ENCODE results near the gene PLA2G2C.
"Not testable (repeated sequence)": the region's sequence is repeated elsewhere in the genome, so short reads cannot be mapped to it uniquely, and the experiment has no call there.

The PLA2G2C gene

DNA sequence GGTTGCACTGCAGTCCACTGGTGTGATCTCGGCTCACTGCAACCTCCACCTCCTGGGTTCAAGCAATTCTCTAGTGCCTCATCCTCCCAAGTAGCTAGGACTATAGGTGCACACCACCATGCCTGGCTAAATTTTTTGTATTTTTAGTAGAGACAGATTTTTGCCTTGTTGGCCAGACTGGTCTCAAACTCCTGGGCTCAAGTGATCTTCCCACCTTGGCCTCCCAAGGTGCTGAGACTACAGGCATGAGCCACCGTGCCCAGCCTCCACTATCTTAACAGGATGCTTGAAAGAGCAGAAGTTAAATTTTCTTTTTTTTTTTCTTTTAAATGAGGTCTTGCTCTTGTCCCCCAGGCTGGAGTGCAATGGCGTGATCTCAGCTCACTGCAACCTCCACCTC is 55.8 kb downstream of the PLA2G2C start:
- DNase-seq (ENCODE audit: low read depth) = not testable (repeated sequence)

DNA sequence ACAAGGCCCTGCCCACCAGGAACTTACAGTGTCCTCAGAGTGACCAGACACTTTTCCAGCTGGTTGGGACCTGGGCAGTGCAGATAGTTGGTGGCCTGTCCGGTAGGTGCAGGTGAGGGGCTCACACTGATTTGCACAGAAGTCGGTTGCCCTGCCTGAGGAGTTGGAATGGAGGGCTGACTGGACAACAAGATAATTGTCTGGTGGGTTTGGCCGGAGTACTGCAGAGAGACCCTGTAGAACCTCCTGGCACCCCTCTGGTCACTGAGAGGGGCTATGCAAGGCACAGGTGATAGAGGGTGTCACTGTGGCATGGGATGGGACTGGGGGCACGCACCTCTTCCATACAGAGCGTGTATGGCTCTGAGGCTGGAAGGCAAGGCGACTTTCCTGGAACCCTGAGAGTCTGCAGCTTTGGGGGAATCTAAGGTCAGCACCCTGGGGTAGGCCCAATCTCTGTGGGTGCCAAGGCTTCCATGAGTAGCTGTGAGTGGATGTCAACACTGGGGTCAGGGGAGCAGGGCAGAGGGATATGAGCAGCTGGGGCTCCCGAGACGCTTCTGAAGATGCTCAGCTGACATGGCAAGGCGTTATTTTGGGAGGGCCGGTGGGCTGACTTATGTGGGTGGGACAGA is 59.4 kb downstream of the PLA2G2C start:
- DNase-seq (ENCODE audit: low read depth) = no peak

DNA sequence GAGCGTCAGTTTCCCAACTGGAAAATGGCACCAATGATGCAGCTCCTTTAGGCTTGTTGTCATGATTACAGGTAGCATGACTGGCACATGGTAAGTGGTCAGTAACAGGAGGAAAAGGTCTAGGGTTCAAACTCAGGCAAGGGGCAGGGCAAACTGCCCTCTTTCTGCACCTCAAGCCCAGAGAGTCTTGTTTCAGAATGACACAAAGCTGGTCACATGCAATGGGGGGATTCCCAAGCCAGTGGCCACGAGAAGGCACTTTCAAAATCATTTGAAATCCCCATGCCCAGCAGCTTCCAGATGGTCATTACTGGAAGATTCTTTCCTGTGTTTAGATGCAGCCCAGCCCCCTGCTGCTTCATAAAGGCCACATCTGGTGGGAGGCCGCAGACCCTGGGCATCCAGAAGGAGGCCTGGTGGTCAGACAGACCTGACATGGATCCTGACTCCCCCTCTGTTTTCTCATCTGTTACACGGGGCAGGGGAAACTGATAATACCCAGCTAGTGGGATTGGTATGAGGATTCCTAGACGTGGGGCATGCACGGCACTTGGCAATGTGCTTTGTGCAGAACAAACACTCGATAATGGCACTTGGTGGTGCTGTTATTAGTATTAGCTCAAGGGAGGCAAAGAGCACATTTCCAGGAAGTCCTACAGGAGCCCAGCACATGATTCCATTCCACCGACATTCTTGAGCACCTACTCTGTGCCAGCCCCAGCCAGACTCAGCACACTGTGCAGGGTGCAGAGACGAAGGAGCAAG is 60.1 kb downstream of the PLA2G2C start:
- DNase-seq (ENCODE audit: low read depth) = no peak

DNA sequence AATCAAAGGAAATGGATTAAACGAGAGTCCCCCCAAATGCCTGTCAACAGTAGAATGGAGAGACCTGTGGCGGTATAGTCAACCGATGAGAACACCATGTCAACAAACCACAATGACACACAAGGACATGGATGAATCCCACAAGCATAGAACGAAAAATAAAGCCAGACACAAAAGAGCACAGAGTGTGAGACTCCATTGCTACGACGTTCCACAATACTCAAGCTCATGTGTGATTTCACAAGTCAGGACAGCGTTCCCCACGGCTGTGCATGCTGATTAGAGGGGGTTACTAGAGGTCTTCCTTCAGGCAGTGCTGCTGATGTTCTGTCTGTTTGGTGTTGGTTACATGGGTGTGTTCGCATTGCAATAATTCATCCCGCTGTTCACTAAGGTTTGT is 61.2 kb downstream of the PLA2G2C start:
- no peak for DNase-seq (ENCODE audit: low read depth)

DNA sequence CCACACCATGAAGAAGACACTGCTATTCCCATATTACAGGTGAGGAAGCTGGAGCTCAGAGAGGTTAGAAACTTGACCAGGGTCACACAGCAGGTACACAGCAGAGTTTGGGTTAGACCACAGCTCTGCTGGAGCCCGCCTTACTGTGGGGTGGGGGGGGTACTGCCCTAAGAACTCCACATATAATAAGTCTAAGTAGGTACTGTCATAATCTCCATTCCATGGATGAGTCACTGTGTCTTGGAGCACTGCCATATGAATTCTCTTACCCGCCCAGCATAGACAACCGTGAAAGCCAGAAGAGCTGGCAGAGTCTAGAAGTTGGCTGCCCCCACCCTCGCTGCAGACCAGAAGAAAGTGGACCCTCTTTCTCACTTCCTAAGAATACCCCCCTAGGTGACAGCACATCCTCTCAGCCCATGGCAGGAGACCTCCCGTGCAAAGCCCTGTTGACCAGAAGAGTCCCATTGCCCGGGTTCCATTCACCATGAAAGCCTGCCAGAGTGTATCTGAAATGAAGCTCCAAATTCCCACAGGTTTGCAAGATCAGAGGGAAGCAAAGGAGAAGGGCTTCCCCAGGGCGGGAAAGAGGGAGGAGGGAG is 61.8 kb downstream of the PLA2G2C start:
- peak; percentile 54 for DNase-seq (ENCODE audit: low read depth)

DNA sequence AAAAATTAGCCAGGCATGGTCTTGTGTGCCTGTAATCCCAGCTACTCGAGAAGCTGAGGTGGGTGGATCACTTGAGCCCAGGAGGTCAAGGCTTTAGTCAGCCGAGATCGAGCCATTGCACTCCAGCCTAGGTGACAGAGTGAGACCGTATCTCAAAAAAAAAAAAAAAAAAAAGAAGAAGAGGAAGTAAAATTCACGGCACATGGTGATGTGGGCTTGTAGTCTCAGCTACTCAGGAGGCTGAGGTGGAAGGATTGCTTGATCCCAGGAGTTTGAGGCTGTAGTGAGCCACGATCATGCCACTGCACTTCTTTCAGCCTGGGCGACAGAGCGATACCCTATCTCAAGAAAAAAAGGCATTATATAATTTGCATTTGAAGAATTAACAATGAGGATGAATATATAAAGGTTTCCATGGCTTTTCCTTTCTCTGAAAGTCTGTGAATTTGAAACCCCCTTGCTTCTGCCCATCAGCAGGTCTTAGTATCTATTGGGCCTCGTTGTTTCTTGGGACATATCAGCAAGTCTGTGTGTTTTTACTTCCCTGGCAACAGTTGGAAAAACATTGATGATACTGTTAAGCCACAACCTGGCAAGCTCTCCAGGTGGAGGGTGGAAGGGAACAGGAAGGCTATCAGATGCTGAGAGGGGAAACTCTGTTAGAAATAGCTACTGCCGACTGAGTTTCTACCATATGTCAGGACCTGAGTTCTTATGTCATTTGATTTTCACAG is 62.4 kb downstream of the PLA2G2C start:
- no peak for DNase-seq (ENCODE audit: low read depth)

DNA sequence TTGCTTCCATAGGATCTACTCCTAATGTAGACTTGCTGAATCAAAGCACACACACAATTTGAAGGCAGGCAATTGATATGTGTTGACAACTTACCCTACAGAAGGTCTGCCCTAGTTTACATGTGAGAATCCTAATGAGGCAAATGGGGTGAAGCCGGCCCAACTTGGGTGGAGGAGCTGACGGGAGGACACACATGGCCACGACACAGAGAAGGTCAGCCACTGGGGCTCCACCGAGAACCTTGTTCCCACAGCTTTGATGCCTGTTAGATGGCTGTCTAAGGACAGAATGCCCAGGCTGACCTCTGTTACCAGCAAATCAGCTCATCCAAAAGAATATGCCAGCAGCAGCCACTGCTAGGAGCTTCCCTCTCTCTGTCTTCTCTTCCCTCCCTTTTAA is 65.5 kb downstream of the PLA2G2C start:
- DNase-seq (ENCODE audit: low read depth) = no peak

DNA sequence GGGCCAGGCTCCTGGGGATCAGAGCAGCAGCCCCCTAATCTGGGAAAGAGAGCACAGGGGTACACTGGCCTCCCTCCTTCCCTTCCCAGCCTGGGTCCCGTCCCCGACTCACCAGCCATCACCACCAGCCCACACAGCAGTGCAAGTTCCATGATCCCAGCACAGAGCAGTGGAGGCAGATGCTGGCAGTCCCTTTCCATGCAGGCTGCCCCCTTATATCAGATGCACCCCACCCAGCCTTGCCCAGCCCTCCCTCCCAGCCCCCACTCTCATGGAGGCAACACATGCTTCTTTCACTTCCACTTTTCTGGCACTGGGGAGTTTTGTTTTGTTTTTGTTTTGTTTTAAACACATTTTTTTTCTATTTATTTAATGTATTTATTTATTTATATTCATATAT is 67.0 kb downstream of the PLA2G2C start, which contains the start of gene PLA2G2D:
TSS of gene PLA2G2D (minus strand) at position 190 of the 400 bp plus-strand sequence. CDS start at position 152, 38 bp downstream.
- no peak for DNase-seq (ENCODE audit: low read depth)

DNA sequence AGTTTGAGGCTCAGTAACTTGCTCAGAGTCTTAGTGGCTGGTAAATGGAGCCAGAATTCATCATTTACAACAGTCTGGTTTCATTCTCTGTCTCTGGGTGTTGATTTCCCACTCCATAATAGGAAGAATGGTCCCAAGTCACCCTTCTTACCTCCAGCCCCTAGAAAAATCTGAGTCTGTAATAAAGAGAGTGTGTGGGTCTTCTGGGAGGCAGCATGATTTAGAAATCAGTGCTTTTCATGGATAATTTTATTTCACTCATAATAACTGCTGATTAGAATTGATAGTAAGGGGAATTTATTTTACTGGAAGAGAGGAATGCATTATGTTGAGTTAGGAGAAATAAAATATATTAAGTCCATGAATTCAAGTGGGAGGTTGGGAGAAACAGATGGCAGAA is 69.1 kb downstream of the PLA2G2C start:
- no peak for DNase-seq (ENCODE audit: low read depth)

DNA sequence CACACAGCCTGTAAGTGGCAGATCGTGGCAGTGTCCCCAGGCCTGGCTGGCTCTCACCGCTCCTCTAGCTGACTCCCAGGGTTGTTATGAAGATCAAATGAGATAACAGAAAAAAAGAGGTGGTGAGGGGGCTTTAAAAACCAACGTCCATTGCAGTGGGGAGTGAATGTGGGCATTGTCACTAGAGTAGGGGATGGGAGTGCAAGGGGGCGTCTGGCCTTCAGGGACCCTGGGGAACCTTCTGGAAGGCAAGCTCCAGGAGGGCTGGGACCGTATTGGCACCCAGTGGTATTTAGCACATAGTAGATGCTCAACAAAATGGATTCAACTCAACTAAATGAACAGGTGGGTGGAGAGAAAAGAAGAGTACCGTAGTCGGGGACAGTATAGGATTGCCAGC is 70.4 kb downstream of the PLA2G2C start:
- no peak for DNase-seq (ENCODE audit: low read depth)

DNA sequence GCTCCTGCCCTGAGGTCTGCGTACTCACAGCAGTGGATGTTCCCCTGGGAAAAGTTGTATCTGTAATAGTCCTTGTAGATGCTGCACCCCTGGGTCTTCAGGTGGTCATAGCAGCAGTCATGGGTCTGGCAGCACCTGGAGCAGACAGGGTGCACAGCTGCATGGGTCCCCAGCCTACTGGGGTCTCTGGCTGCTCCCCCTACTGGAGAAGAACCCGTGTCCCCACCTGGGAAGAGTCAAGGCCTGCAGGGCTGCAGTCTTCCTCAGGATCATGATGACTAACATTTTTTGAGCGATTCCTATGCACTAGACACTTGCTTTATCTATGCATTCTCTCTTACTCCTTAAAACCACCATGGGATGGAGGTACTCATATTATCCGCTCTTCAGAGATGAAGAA is 70.8 kb downstream of the PLA2G2C start:
- no peak for DNase-seq (ENCODE audit: low read depth)

DNA sequence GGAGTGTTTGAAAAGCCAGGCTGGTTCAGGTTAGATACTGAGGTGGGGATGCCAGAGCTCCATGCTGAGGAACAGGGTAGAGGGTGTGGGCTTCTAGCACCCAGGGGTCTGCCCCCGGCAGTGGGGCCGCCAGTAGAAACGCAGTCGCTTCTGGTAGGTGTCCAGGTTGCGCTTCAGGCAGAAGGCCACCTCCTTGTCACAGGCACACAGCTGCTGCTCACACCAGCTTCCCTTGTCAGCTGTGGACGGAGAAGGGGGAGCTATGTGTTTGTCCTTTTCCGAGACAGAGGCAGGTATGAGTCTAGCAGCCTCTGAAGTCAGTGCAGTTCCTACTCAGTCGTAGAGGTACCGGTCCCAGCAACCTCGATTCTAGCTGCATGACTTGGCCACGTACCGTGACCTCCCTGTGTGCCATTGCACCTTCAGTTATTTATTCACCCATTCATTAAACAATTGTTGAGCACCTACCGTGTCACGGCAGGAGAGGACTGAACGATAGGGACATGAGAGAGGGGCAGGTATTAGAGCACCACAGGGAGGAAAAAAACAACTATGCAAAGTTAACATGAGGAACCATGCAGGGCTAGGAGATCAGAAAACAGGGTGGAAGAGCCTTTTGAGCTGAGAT is 72.2 kb downstream of the PLA2G2C start:
- no peak for DNase-seq (ENCODE audit: low read depth)
